ENCODE data around the gene EPHA8.

DNA sequence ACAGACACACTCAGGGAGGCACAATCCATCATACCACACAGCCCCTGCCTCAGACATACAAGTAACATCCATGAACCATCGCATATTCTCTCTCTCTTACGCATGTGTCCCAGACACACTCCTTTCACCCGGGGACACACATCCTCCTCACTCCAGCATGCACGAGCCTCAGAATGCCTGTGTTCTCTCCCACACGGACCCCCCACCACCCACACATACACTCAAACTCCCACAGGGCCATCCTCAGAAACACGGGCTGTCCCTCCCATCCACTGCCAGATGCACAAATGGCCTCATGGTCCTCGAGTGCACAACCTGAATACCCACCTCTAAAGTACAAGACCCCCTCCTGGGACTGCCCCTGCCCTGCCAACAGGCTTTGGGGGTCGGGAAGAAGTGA lies 78.0 kb downstream of the EPHA8 start:
- TF ChIP-seq EZH2phosphoT487 (IDR thresholded peaks at IDR 0.05; ENCODE audit: borderline replicate concordance, low read depth) (no peak), EP300 (IDR thresholded peaks at IDR 0.05; ENCODE audit: borderline replicate concordance in 1 of 2, low read depth in 1 of 2, low read length in 1 of 2) (no peak), YY1 (IDR thresholded peaks at IDR 0.05; ENCODE audit: low read depth) (no peak), JUND (IDR thresholded peaks at IDR 0.05) (no peak)
- TF ChIP-seq, protein P1, sequence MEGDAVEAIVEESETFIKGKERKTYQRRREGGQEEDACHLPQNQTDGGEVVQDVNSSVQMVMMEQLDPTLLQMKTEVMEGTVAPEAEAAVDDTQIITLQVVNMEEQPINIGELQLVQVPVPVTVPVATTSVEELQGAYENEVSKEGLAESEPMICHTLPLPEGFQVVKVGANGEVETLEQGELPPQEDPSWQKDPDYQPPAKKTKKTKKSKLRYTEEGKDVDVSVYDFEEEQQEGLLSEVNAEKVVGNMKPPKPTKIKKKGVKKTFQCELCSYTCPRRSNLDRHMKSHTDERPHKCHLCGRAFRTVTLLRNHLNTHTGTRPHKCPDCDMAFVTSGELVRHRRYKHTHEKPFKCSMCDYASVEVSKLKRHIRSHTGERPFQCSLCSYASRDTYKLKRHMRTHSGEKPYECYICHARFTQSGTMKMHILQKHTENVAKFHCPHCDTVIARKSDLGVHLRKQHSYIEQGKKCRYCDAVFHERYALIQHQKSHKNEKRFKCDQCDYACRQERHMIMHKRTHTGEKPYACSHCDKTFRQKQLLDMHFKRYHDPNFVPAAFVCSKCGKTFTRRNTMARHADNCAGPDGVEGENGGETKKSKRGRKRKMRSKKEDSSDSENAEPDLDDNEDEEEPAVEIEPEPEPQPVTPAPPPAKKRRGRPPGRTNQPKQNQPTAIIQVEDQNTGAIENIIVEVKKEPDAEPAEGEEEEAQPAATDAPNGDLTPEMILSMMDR (IDR thresholded peaks at IDR 0.05) = no peak
- TF ChIP-seq, protein P2, sequence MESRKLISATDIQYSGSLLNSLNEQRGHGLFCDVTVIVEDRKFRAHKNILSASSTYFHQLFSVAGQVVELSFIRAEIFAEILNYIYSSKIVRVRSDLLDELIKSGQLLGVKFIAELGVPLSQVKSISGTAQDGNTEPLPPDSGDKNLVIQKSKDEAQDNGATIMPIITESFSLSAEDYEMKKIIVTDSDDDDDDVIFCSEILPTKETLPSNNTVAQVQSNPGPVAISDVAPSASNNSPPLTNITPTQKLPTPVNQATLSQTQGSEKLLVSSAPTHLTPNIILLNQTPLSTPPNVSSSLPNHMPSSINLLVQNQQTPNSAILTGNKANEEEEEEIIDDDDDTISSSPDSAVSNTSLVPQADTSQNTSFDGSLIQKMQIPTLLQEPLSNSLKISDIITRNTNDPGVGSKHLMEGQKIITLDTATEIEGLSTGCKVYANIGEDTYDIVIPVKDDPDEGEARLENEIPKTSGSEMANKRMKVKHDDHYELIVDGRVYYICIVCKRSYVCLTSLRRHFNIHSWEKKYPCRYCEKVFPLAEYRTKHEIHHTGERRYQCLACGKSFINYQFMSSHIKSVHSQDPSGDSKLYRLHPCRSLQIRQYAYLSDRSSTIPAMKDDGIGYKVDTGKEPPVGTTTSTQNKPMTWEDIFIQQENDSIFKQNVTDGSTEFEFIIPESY (IDR thresholded peaks at IDR 0.05; ENCODE audit: borderline replicate concordance, low read depth) = no peak

Measured in SK-N-SH (cell line).